Parathyroid adenoma (tissue), 2 donors: ENCODE measurements around the gene NAT9.

Source experiments
- H2AFZ ChIP-seq: fragments of 300-600 bp; sonication (generic); one replicate; pipeline ENCODE4 v1.7.0; 2017; ENCODE audit warnings: antibody characterized with exemption, mild to moderate bottlenecking
- H3K27ac ChIP-seq: fragments of 300-600 bp; sonication (generic); one replicate; pipeline ENCODE4 v1.7.0; 2017
- H3K27me3 ChIP-seq: fragments of 300-600 bp; sonication (generic); one replicate; pipeline ENCODE4 v1.7.0; 2017; ENCODE audit warnings: low read length; ENCODE audit not compliant: control insufficient read depth, insufficient read depth
- H3K36me3 ChIP-seq: fragments of 300-600 bp; sonication (generic); one replicate; pipeline ENCODE4 v1.7.0; 2017; ENCODE audit warnings: low read length; ENCODE audit not compliant: control insufficient read depth, insufficient read depth
- H3K4me1 ChIP-seq: fragments of 300-600 bp; sonication (generic); one replicate; pipeline ENCODE4 v1.7.0; 2017; ENCODE audit warnings: control low read depth
- H3K4me2 ChIP-seq: fragments of 300-600 bp; sonication (generic); one replicate; pipeline ENCODE4 v1.7.0; 2017; ENCODE audit warnings: low read length
- H3K4me3 ChIP-seq: fragments of 300-600 bp; sonication (generic); one replicate; pipeline ENCODE4 v1.7.0; 2017; ENCODE audit warnings: low read depth, low read length
- H3K79me2 ChIP-seq: fragments of 300-600 bp; sonication (generic); one replicate; pipeline ENCODE4 v1.7.0; 2017; ENCODE audit warnings: control low read depth
- H3K9ac ChIP-seq: fragments of 300-600 bp; sonication (generic); one replicate; pipeline ENCODE4 v1.7.0; 2017; ENCODE audit warnings: mild to moderate bottlenecking
- H3K9me3 ChIP-seq: fragments of 300-600 bp; sonication (generic); one replicate; pipeline ENCODE4 v1.7.0; 2017; ENCODE audit warnings: low read length; ENCODE audit not compliant: control insufficient read depth
- TF ChIP-seq, protein P1 (sequence below): fragments of 300-600 bp; sonication (generic); IDR thresholded peaks from one replicate; pipeline ENCODE4 v1.7.0; 2017; ENCODE audit warnings: antibody characterized with exemption, mild to moderate bottlenecking
- donor health status: primary hyperparathyroidism.

The NAT9 gene

DNA sequence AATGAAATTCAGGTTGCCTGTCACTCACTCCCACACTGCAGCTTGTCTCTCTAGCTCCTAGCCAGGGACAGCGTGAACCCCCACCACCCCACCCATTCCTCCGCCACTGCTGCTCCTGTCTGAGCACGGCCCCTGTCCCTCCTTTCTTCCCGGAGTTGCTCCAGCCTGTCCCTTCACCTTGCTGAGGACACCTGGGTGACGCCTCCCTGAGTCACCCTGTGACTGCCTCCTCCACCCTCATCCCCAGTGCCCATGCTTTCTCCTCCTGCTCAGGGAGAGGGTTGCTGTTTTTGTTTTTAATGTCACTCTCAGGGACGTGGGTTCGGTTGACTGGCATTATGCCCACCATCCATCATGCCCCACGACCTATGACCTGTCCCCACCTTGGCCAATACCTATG, 25.8 kb upstream of the NAT9 start:
- Histone ChIP-seq H2AFZ (no peak overlapping the region), H3K36me3 (no peaks in the 10 kb centered on the region), H3K4me1 (no peaks in the 10 kb centered on the region), H3K27me3 (no peaks in the 10 kb centered on the region), H3K4me2 (no peak overlapping the region), H3K9me3 (no peaks in the 10 kb centered on the region), H3K79me2 (no peaks in the 10 kb centered on the region), H3K9ac (no peak overlapping the region), H3K4me3 (no peak overlapping the region), H3K27ac (no peak overlapping the region)
- TF ChIP-seq, protein P1, sequence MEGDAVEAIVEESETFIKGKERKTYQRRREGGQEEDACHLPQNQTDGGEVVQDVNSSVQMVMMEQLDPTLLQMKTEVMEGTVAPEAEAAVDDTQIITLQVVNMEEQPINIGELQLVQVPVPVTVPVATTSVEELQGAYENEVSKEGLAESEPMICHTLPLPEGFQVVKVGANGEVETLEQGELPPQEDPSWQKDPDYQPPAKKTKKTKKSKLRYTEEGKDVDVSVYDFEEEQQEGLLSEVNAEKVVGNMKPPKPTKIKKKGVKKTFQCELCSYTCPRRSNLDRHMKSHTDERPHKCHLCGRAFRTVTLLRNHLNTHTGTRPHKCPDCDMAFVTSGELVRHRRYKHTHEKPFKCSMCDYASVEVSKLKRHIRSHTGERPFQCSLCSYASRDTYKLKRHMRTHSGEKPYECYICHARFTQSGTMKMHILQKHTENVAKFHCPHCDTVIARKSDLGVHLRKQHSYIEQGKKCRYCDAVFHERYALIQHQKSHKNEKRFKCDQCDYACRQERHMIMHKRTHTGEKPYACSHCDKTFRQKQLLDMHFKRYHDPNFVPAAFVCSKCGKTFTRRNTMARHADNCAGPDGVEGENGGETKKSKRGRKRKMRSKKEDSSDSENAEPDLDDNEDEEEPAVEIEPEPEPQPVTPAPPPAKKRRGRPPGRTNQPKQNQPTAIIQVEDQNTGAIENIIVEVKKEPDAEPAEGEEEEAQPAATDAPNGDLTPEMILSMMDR = no peak

DNA sequence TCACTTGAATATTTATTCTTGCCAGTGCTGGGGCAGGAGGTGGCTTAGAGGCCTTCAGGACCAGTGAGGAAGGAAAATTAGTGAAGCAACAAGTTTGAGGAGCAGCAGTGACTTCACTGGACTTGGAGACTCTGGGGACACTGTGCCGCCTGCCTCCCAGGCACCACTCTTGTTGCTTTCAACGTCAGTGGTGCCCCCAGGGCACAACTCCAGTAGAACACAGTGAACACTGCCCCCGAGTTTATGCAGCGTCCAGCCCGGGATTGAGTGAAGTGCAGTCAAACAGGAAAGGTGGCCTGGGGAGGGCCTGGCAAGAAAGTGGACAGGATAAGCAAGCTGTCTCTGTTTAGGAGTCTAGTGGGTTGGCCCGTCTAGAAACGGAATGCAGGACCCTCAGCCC, 24.4 kb upstream of the NAT9 start:
- Histone ChIP-seq H3K9ac (no peak overlapping the region), H2AFZ (no peak overlapping the region), H3K4me1 (no peaks in the 10 kb centered on the region), H3K79me2 (no peaks in the 10 kb centered on the region), H3K36me3 (no peaks in the 10 kb centered on the region), H3K4me3 (no peak overlapping the region), H3K27me3 (no peaks in the 10 kb centered on the region), H3K4me2 (no peak overlapping the region), H3K27ac (no peak overlapping the region), H3K9me3 (no peaks in the 10 kb centered on the region)
- TF ChIP-seq, protein P1 = no peak

DNA sequence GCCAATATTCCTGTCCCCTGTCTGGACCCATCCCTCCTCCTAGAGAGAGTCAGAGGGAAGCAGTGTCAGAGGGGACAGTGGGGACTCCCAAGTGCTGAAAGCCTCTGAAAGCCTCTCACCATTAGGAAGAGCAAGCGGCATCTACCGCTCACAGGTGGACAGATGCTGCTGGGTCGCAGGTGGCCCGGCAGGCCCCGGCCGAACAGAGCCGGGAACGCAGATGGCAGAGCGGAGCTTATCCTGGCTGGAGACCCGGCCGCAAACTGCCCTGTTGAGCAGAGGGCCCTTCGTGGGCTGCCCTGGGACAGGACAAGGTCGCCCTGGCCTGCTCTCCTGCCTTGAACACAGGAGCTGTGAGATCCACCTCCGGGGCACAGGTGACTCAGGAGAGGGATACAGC, 23.0 kb upstream of the NAT9 start:
- no peak overlapping the region for H3K4me3 ChIP-seq
- H3K27ac ChIP-seq = no peak overlapping the region
- H3K4me2 ChIP-seq = no peak overlapping the region
- no peaks in the 10 kb centered on the region for H3K27me3 ChIP-seq
- H3K9me3 ChIP-seq = no peaks in the 10 kb centered on the region
- H3K9ac ChIP-seq = no peak overlapping the region
- no peaks in the 10 kb centered on the region for H3K79me2 ChIP-seq
- no peaks in the 10 kb centered on the region for H3K36me3 ChIP-seq
- TF ChIP-seq, protein P1 = no peak
- no peaks in the 10 kb centered on the region for H3K4me1 ChIP-seq
- no peak overlapping the region for H2AFZ ChIP-seq

DNA sequence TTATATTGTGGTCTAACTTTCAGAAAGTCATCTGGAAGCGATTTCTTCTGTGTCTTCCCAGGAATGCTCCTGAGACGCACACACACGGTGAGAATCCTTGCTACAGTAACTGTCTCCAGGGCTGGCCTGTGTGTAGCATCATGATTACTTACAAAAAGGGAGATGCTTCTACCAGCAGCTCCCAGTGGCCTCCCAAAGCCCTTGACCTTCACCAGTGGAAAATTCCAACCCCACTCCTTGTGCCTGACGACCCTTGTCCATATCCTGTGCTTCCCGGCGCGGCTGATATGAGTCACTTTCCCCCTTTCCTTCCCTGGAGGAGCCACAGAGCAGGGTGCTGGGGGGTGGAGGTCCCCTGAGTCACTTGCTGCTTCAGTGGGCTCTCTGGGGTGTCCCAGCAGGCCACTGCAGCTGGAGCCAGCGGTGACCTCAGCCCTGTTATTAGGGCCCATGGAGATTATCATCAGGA, 22.1 kb upstream of the NAT9 start:
- H3K27ac ChIP-seq = no peak overlapping the region
- no peaks in the 10 kb centered on the region for H3K79me2 ChIP-seq
- H3K4me3 ChIP-seq = no peak overlapping the region
- H3K27me3 ChIP-seq = no peaks in the 10 kb centered on the region
- H2AFZ ChIP-seq = no peak overlapping the region
- H3K4me2 ChIP-seq = no peak overlapping the region
- no peak overlapping the region for H3K9ac ChIP-seq
- no peaks in the 10 kb centered on the region for H3K4me1 ChIP-seq
- H3K9me3 ChIP-seq = no peaks in the 10 kb centered on the region
- no peaks in the 10 kb centered on the region for H3K36me3 ChIP-seq
- TF ChIP-seq, protein P1 = no peak

DNA sequence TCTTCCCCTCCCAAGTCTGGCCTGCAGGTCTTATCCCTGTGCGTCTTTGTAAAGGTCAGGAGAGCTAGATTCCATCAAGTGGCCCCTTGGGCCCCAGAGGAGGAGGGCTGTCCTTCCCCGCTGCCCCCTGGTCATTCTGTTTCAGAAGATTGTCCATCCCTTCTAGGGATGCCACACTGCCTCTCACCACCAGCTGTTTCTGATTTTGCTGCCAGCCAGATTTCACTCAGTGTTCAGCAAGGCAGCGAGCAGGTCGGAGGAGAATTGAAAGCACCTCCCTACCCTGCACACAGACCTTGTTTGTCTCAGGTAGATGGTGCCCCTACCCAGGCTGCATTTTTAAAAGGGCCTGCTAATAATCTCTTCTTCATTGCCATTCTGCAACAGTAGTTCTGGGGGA, 21.7 kb upstream of the NAT9 start:
- no peak overlapping the region for H3K9ac ChIP-seq
- TF ChIP-seq, protein P1 = no peak
- H3K27me3 ChIP-seq = no peaks in the 10 kb centered on the region
- H3K4me1 ChIP-seq = no peaks in the 10 kb centered on the region
- no peak overlapping the region for H3K27ac ChIP-seq
- H3K36me3 ChIP-seq = no peaks in the 10 kb centered on the region
- no peak overlapping the region for H3K4me2 ChIP-seq
- no peaks in the 10 kb centered on the region for H3K79me2 ChIP-seq
- no peaks in the 10 kb centered on the region for H3K9me3 ChIP-seq
- no peak overlapping the region for H2AFZ ChIP-seq
- H3K4me3 ChIP-seq = no peak overlapping the region
